Liver (tissue), 9 donors: ENCODE measurements around the gene PCMT1. TPM values are rescaled to one million over a fixed set of nuclear protein-coding genes. Genes with fewer than 3 reads are reported as not detected.
A peak's percentile ranks its signal among the peaks of the same experiment; 100 is the strongest.
"Not testable (repeated sequence)": the region's sequence is repeated elsewhere in the genome, so short reads cannot be mapped to it uniquely, and the experiment has no call there.

Experiments used
- DNase-seq: peaks from one replicate; pipeline ENCODE4 v3.0.0-alpha.2; 2017; ENCODE audit warnings: low spot score
- H3K27ac ChIP-seq, 2 donors: one replicate each; pipeline ENCODE4 v1.7.0; 2013; ENCODE audit warnings: inconsistent platforms in 2 of 2, low read length in 2 of 2, control low read depth in 1 of 2, low read depth in 1 of 2, mild to moderate bottlenecking in 1 of 2
- H3K27me3 ChIP-seq, 4 donors: one replicate each; pipeline versions ENCODE4 v1.6.1 to v1.7.0; 2013; ENCODE audit warnings: low read length in 3 of 4, inconsistent platforms in 1 of 4, mild to moderate bottlenecking in 1 of 4, moderate library complexity in 1 of 4; ENCODE audit not compliant: control insufficient read depth in 4 of 4, insufficient read depth in 4 of 4
- H3K36me3 ChIP-seq, 4 donors: one replicate each; pipeline versions ENCODE4 v1.6.1 to v1.7.0; 2013; ENCODE audit warnings: low read length in 3 of 4, mild to moderate bottlenecking in 3 of 4, low read depth in 1 of 4, moderate library complexity in 1 of 4; ENCODE audit not compliant: control insufficient read depth in 4 of 4, insufficient read depth in 3 of 4
- H3K4me1 ChIP-seq, 4 donors: one replicate each; pipeline versions ENCODE4 v1.6.1 to v1.7.0; 2013; ENCODE audit warnings: low read length in 3 of 4, mild to moderate bottlenecking in 3 of 4, moderate library complexity in 1 of 4; ENCODE audit not compliant: control insufficient read depth in 4 of 4, insufficient read depth in 4 of 4
- H3K4me3 ChIP-seq, 3 donors: one replicate each; pipeline versions ENCODE4 v1.6.1 to v1.7.0; 2013; ENCODE audit warnings: low read length in 3 of 3, control low read depth in 1 of 3, low read depth in 1 of 3, mild to moderate bottlenecking in 1 of 3
- H3K9ac ChIP-seq, 2 donors: one replicate each; pipeline ENCODE4 v1.7.0; 2013; ENCODE audit warnings: low read length in 2 of 2, mild to moderate bottlenecking in 2 of 2, moderate library complexity in 2 of 2, control low read depth in 1 of 2, low read depth in 1 of 2
- H3K9me3 ChIP-seq, 4 donors: one replicate each; pipeline versions ENCODE4 v1.6.1 to v1.7.0; 2013; ENCODE audit warnings: low read length in 3 of 4; ENCODE audit not compliant: control insufficient read depth in 4 of 4
- ATF3 ChIP-seq: IDR thresholded peaks from 2 replicates; pipeline ENCODE4 v1.6.1; 2016; ENCODE audit warnings: antibody characterized with exemption
- CTCF ChIP-seq: fragments of 150-350 bp; IDR thresholded peaks from 2 replicates; pipeline ENCODE4 v1.5.1; 2017; ENCODE audit warnings: improper control_type of control experiment, low read depth, low read length; ENCODE audit not compliant: missing input control
- EGR1 ChIP-seq, 2 donors: IDR thresholded peaks; 2 replicates each; pipeline ENCODE4 v1.6.1; 2016 to 2018; ENCODE audit warnings: antibody characterized with exemption in 2 of 2, low read depth in 2 of 2
- FOXA1 ChIP-seq: IDR thresholded peaks from 2 replicates; pipeline ENCODE4 v1.6.1; 2016; ENCODE audit warnings: antibody characterized with exemption
- FOXA2 ChIP-seq: IDR thresholded peaks from 2 replicates; pipeline ENCODE4 v1.6.1; 2016; ENCODE audit warnings: antibody characterized with exemption
- GABPA ChIP-seq, 2 donors: IDR thresholded peaks in 1 of 2; conservative IDR thresholded peaks in 1 of 2; 2 replicates each; pipeline ENCODE4 v1.6.1; 2016; ENCODE audit warnings: antibody characterized with exemption in 2 of 2, mild to moderate bottlenecking in 1 of 2, moderate library complexity in 1 of 2
- HNF4A ChIP-seq, 2 donors: conservative IDR thresholded peaks; 2 replicates each; pipeline ENCODE4 v1.6.1; 2016; ENCODE audit warnings: antibody characterized with exemption in 2 of 2, mild to moderate bottlenecking in 2 of 2
- HNF4G ChIP-seq: IDR thresholded peaks from 2 replicates; pipeline ENCODE4 v1.6.1; 2016; ENCODE audit warnings: antibody characterized with exemption
- JUND ChIP-seq, 2 donors: IDR thresholded peaks; 2 replicates each; pipeline ENCODE4 v1.6.1; 2016; ENCODE audit warnings: antibody characterized with exemption in 2 of 2
- MAX ChIP-seq: IDR thresholded peaks from 2 replicates; pipeline ENCODE4 v1.6.1; 2016; ENCODE audit warnings: antibody characterized with exemption
- NR2F2 ChIP-seq: IDR thresholded peaks from 2 replicates; pipeline ENCODE4 v1.6.1; 2016; ENCODE audit warnings: antibody characterized with exemption
- RAD21 ChIP-seq, 2 donors: IDR thresholded peaks; 2 replicates each; pipeline ENCODE4 v1.6.1; 2016; ENCODE audit warnings: antibody characterized with exemption in 2 of 2, mild to moderate bottlenecking in 2 of 2
- REST ChIP-seq: IDR thresholded peaks from 2 replicates; pipeline ENCODE4 v1.6.1; 2016; ENCODE audit warnings: antibody characterized with exemption, mild to moderate bottlenecking
- RXRA ChIP-seq, 2 donors: IDR thresholded peaks; 2 replicates each; pipeline ENCODE4 v1.6.1; 2017 to 2018; ENCODE audit warnings: antibody characterized with exemption in 2 of 2, mild to moderate bottlenecking in 1 of 2
- SP1 ChIP-seq: IDR thresholded peaks from 2 replicates; pipeline ENCODE4 v1.6.1; 2018; ENCODE audit warnings: antibody characterized with exemption, mild to moderate bottlenecking
- TAF1 ChIP-seq: conservative IDR thresholded peaks from 2 replicates; pipeline ENCODE4 v1.6.1; 2016; ENCODE audit warnings: antibody characterized with exemption, mild to moderate bottlenecking
- YY1 ChIP-seq: IDR thresholded peaks from 2 replicates; pipeline ENCODE4 v1.6.1; 2016; ENCODE audit warnings: antibody characterized with exemption, mild to moderate bottlenecking
- WGBS: extraction: QIAGEN DNeasy Blood & Tissue Kit; methylation state at CpG from one replicate; pipeline ENCODE4 v1.1.7; 2013; 5-methylcytosine and 5-hydroxymethylcytosine counted together
- polyA plus RNA-seq, 2 donors: library from polyadenylated mRNA; stranded (reverse) in 1 of 2; unstranded in 1 of 2; fragments of 200-250 nt in 1 of 2; fragments of >200 nt in 1 of 2; fragmentation: Nextera tagmentation in 1 of 2; extraction: Ambion mirVana in 1 of 2; gene quantifications; one replicate each; pipeline versions ENCODE4 v1.2.1 to v1.2.3, GENCODE V29; 2013 to 2015
- total RNA-seq, 2 donors: library from RNA; depleted of rRNA; stranded (reverse); fragments of >200 nt; gene quantifications; one replicate each; pipeline ENCODE4 v1.2.3, GENCODE V29; 2014
- donor health status: healthy.
- donor health status: healthy.
- donor health status: healthy.
- donor health status: healthy.
- donor health status: healthy.

The PCMT1 gene
- total and polyA plus RNA-seq, 4 donors = 56.8 to 78.8 (median 75.0) TPM

GRCh38 chr6:149734915-149735314, 14.6 kb upstream of the PCMT1 start:
- Histone ChIP-seq H3K9me3 (no peaks in the 10 kb centered on the region), H3K36me3 (peaks cover 9 to 58% (median 33%) of the 10 kb centered on the region in 4 donors), H3K4me3 (no peak overlapping the region), H3K9ac (no peak overlapping the region), H3K4me1 (no peaks in the 10 kb centered on the region), H3K27ac (no peak overlapping the region), H3K27me3 (no peaks in the 10 kb centered on the region)
- no peak for DNase-seq
- WGBS = 98% methylated on average over 1 of the region's 1 CpG
- TF ChIP-seq JUND (IDR thresholded peaks at IDR 0.05) = no peak
- no peak for TF ChIP-seq NR2F2
- TF ChIP-seq TAF1 = no peak
- TF ChIP-seq REST = no peak
- no peak for TF ChIP-seq YY1
- no peak for TF ChIP-seq FOXA1
- no peak for TF ChIP-seq GABPA (IDR thresholded peaks at IDR 0.05 in 1 of 2, conservative IDR thresholded peaks at IDR 0.05 in 1 of 2)
- TF ChIP-seq RXRA (IDR thresholded peaks at IDR 0.05) = no peak
- TF ChIP-seq MAX = no peak
- TF ChIP-seq HNF4G = no peak
- no peak for TF ChIP-seq RAD21 (IDR thresholded peaks at IDR 0.05)
- TF ChIP-seq FOXA2 = no peak
- TF ChIP-seq SP1 = no peak
- no peak for TF ChIP-seq ATF3

GRCh38 chr6:149745252-149745651, 4.3 kb upstream of the PCMT1 start:
- not testable (repeated sequence) for H3K27me3 ChIP-seq, H3K9me3 ChIP-seq, DNase-seq, H3K9ac ChIP-seq, H3K27ac ChIP-seq
- Histone ChIP-seq H3K4me3 (peak overlapping the region in 2 of 3 donors; percentile 78 to 93), H3K4me1 (peaks cover 3 to 20% (median 14%) of the 10 kb centered on the region in 4 donors), H3K36me3 (peaks cover 8 to 22% (median 16%) of the 10 kb centered on the region in 4 donors)
- 76% methylated on average over 10 of the region's 10 CpGs for WGBS

- Histone ChIP-seq H3K36me3 (peaks cover 3 to 13% (median 8%) of the 10 kb centered on the region in 4 donors), H3K9ac (peak within 1 kb of the TSS; percentile 74 to 75), H3K9me3 (no peaks in the 10 kb centered on the region), H3K4me3 (peak within 1 kb of the TSS; percentile 78 to 93 (median 91)), H3K27ac (peak within 1 kb of the TSS; percentile 63 to 77), H3K4me1 (peaks cover 7 to 29% (median 22%) of the 10 kb centered on the region in 4 donors), H3K27me3 (no peaks in the 10 kb centered on the region)
- WGBS = 5% methylated on average over 41 of the region's 41 CpGs
- DNase-seq = peak; percentile 96
- TF ChIP-seq EGR1 (IDR thresholded peaks at IDR 0.05; ENCODE audit: low read depth in 2 of 2) = no peak
- TF ChIP-seq ATF3 = no peak
- TF ChIP-seq YY1 = peak; percentile 87
- TF ChIP-seq RAD21 (IDR thresholded peaks at IDR 0.05) = peak; percentile 36 to 65
- peak; percentile 69 for TF ChIP-seq CTCF
- TF ChIP-seq SP1 = peak; percentile 84
- no peak for TF ChIP-seq FOXA2
- peak; percentile 28 for TF ChIP-seq FOXA1
- peak in 1 of 2 donors; percentile 86 for TF ChIP-seq GABPA (IDR thresholded peaks at IDR 0.05 in 1 of 2, conservative IDR thresholded peaks at IDR 0.05 in 1 of 2)
- TF ChIP-seq HNF4G = no peak
- TF ChIP-seq NR2F2 = peak; percentile 15
- peak; percentile 40 to 45 for TF ChIP-seq HNF4A (conservative IDR thresholded peaks at IDR 0.05)
- no peak for TF ChIP-seq TAF1
Measured at GRCh38 chr6:149746147-149746946, 3.2 kb upstream of the PCMT1 start, which contains the start of gene NUP43. NUP43 (minus strand) TSS chr6:149746529; CDS start chr6:149746495, 34 bp downstream.
